ENCODE data around the gene APBB2.

The APBB2 gene

GRCh38 chr4:41129128-41129754 lies 85.1 kb downstream of the APBB2 start:
- Histone ChIP-seq H3K27ac (no peak overlapping the region), H3K36me3 (no peaks in the 10 kb centered on the region), H3K9me3 (ENCODE audit: severe bottlenecking) (no peaks in the 10 kb centered on the region), H3K4me3 (ENCODE audit: low read depth, low read length) (no peak overlapping the region), H3K27me3 (ENCODE audit: insufficient read depth, low read depth, severe bottlenecking) (no peaks in the 10 kb centered on the region)
- no peak for DNase-seq
- no peak for TF ChIP-seq CTCF (IDR thresholded peaks at IDR 0.05; ENCODE audit: low read depth, low read length)

- no peak overlapping the region for H3K4me3 ChIP-seq (ENCODE audit: low read depth, low read length)
- no peaks in the 10 kb centered on the region for H3K36me3 ChIP-seq
- no peak for DNase-seq
- H3K27me3 ChIP-seq (ENCODE audit: insufficient read depth, low read depth, severe bottlenecking), result no peaks in the 10 kb centered on the region
- no peak for TF ChIP-seq CTCF (IDR thresholded peaks at IDR 0.05; ENCODE audit: low read depth, low read length)
- no peaks in the 10 kb centered on the region for H3K9me3 ChIP-seq (ENCODE audit: severe bottlenecking)
- no peak overlapping the region for H3K27ac ChIP-seq
These were observed 88.6 kb downstream of the APBB2 start for GRCh38 chr4:41125558-41126311.

GRCh38 chr4:41124916-41125548 lies 89.3 kb downstream of the APBB2 start:
- H3K4me3 ChIP-seq (ENCODE audit: low read depth, low read length), result no peak overlapping the region
- no peak for TF ChIP-seq CTCF (IDR thresholded peaks at IDR 0.05; ENCODE audit: low read depth, low read length)
- H3K36me3 ChIP-seq, result no peaks in the 10 kb centered on the region
- DNase-seq, result no peak
- H3K27me3 ChIP-seq (ENCODE audit: insufficient read depth, low read depth, severe bottlenecking), result no peaks in the 10 kb centered on the region
- H3K27ac ChIP-seq, result no peak overlapping the region
- H3K9me3 ChIP-seq (ENCODE audit: severe bottlenecking), result no peaks in the 10 kb centered on the region

GRCh38 chr4:41122775-41123174 lies 91.6 kb downstream of the APBB2 start:
- no peaks in the 10 kb centered on the region for H3K9me3 ChIP-seq (ENCODE audit: severe bottlenecking)
- H3K36me3 ChIP-seq, result no peaks in the 10 kb centered on the region
- TF ChIP-seq CTCF (IDR thresholded peaks at IDR 0.05; ENCODE audit: low read depth, low read length), result 0 out of 2 replicates have a peak, but pooled peaks have one; percentile 21
- no peak overlapping the region for H3K27ac ChIP-seq
- DNase-seq, result no peak
- no peaks in the 10 kb centered on the region for H3K27me3 ChIP-seq (ENCODE audit: insufficient read depth, low read depth, severe bottlenecking)
- H3K4me3 ChIP-seq (ENCODE audit: low read depth, low read length), result no peak overlapping the region

- Histone ChIP-seq H3K9me3 (ENCODE audit: severe bottlenecking) (no peaks in the 10 kb centered on the region), H3K36me3 (no peaks in the 10 kb centered on the region), H3K4me3 (ENCODE audit: low read depth, low read length) (no peak overlapping the region), H3K27ac (no peak overlapping the region), H3K27me3 (ENCODE audit: insufficient read depth, low read depth, severe bottlenecking) (no peaks in the 10 kb centered on the region)
- no peak for DNase-seq
- TF ChIP-seq CTCF (IDR thresholded peaks at IDR 0.05; ENCODE audit: low read depth, low read length), result no peak
These were observed 92.0 kb downstream of the APBB2 start for GRCh38 chr4:41122309-41122708.

All from WERI-Rb-1 (cell line).